NCI-H1417 (cell line): ENCODE data around the gene LTK.
"Not testable (repeated sequence)": the region's sequence is repeated elsewhere in the genome, so short reads cannot be mapped to it uniquely, and the experiment has no call there.

Experiments used
- DNase-seq, 3 experiments: peaks; one replicate each; lab custom pipeline; 2025; lab: John Stamatoyannopoulos, UW

The LTK gene

GRCh38 chr15:41474941-41475340 lies 38.7 kb downstream of the LTK start:
- no peak for DNase-seq

- no peak for DNase-seq
These were observed 39.2 kb downstream of the LTK start for GRCh38 chr15:41474436-41474835.

- no peak for DNase-seq
These were observed 40.2 kb downstream of the LTK start for GRCh38 chr15:41473418-41473817.

DNA sequence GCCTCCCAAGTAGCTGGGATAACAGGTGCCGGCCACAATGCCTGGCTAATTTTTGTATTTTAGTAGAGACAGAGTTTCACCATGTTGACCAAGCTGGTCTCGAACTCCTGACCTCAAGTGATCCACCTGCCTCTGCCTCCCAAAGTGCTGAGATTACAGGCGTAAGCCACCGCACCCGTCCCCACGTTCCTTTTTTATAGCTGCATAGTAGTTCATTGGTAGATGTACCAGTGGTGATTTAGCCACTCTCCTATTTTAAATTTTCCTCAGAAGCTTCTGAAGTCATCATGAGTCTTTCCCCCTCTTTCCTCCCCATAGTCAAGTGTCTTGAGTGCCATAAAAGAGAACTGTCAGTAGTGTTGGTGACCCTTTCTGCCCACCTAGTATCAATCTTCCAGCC lies 44.0 kb downstream of the LTK start:
- not testable (repeated sequence) for DNase-seq

DNA sequence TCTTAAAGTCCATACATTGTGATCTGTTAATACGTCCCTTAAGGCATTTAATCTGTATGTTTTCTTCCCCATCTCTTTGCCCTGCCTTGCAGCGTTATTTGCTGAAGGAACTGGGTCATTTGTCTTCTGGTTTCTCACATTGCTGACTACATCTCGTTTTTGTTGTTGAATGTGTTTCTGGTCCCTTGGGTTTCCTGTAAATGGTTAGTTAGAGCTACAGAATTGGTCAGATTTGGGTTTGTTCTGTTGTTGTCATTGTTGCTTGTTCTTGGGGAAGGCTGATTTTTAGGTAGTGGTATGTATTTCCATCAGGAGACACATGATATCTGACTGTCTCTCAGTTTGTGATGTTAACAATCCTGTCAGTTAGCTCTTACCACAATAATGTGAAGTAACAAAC lies 46.9 kb downstream of the LTK start:
- DNase-seq = no peak

DNA sequence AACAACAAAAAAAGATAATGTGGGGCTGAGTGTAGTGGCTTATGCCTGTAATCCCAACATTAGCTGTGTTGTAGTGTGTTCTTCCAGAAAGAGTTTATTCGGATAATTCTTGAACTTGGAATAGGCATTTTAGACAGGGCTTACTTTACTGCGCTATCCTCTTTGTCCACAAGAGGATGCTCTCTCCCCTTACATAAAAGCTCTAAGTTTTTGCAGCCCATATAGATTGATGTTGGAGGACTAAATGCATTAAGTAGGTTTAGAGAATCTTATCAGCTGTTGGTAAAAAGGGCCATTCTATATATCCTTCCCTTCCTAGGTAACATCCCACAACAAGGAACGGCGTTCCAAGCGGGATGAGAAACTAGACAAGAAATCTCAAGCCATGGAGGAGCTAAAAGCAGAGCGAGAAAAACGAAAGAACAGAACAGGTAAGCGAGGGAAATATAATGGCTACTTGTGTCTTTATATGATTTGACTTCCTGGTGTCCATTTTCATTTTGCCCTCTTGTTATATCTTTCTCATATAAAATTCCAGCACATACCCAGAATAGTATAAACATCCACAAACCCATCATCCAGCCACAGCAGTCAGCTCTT lies 47.7 kb downstream of the LTK start:
- peak in 2 of 3 experiments; percentile 5 to 58 for DNase-seq

DNA sequence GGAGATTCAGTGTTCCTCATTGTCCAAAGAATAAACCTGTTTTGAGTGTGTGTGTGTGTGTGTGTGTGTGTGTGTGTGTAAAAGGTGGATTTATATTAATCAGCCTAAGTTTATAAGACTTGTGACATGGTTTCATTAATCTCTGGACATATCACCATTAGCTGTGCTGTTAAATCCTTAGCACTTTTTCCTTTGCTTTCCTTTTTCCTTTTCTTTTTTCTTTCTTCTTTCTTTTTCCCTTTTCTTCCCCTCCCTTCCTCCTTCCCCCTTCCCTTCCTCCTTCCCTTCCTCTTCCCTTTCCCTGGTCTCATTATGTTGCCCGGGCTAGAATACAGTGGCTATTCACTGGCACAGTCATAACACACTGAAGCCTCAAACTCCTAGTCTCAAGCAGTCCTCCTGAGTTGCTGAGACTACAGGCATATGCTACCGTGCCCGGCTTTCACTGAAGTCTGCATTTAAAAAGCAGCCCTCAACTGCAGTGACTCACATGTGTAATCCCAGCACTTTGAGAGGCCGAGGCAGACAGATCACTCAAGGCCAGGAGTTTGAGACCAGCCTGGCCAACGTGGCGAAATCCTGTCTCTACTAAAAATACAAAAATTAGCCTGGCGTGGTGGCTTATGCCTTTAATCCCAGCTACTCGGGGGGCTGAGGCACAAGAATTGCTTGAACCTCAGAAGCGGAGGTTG lies 48.6 kb downstream of the LTK start:
- DNase-seq = no peak

GRCh38 chr15:41462084-41462795 lies 51.4 kb downstream of the LTK start:
- DNase-seq = no peak
